ENCODE measurements around the gene KRTAP12-3. TPM values are rescaled to one million over a fixed set of nuclear protein-coding genes. Genes with fewer than 3 reads are reported as not detected.
"Not testable (repeated sequence)": the region's sequence is repeated elsewhere in the genome, so short reads cannot be mapped to it uniquely, and the experiment has no call there.

The KRTAP12-3 gene
- polyA plus RNA-seq, 3 donors: not detected

GRCh38 chr21:44658913-44659595 lies 1.3 kb downstream of the KRTAP12-3 start:
- TF ChIP-seq CTCF (IDR thresholded peaks at IDR 0.05): no peak
- Histone ChIP-seq H4K20me1 (ENCODE audit: insufficient read depth, low read length) (no peaks in the 10 kb centered on the region), H3K9me3 (replicated peaks in 1 of 2; ENCODE audit: control insufficient read depth in 1 of 2, insufficient read depth in 1 of 2, low read length in 2 of 2) (peaks cover 16 to 46% of the 10 kb centered on the region in 2 donors), H3K27ac (ENCODE audit: low read depth in 1 of 2, low read length in 2 of 2) (no peak overlapping the region), H3K27me3 (ENCODE audit: control insufficient read depth in 2 of 2, insufficient read depth in 2 of 2, low read length in 2 of 2) (no peaks in the 10 kb centered on the region), H3K79me2 (ENCODE audit: insufficient read depth, low read length) (no peaks in the 10 kb centered on the region), H3K9ac (ENCODE audit: insufficient read depth, low read length, poor library complexity, severe bottlenecking) (no peak overlapping the region), H3K4me2 (replicated peaks; ENCODE audit: extremely low read depth, low read length, poor library complexity, severe bottlenecking) (no peak overlapping the region), H3K4me1 (ENCODE audit: control insufficient read depth in 1 of 2, insufficient read depth in 2 of 2, low read length in 2 of 2) (no peaks in the 10 kb centered on the region), H2AFZ (ENCODE audit: insufficient read depth, low read depth, low read length, poor library complexity, severe bottlenecking) (no peak overlapping the region), H3K4me3 (replicated peaks in 1 of 3; ENCODE audit: low read depth in 2 of 3, low read length in 3 of 3) (no peak overlapping the region), H3K36me3 (replicated peaks in 1 of 2; ENCODE audit: control insufficient read depth in 1 of 2, insufficient read depth in 2 of 2, low read length in 2 of 2) (no peaks in the 10 kb centered on the region)
- Mint-ChIP-seq H3K36me3 (no peaks in the 10 kb centered on the region), H3K27ac (peak overlapping the region in 2 of 7 donors; percentile 14 to 36), H3K4me3 (no peak overlapping the region), H3K27me3 (ENCODE audit: low read depth in 3 of 3) (peaks cover 8 to 11% (median 10%) of the 10 kb centered on the region in 3 donors), H3K9me3 (peaks cover 25 to 55% (median 41%) of the 10 kb centered on the region in 7 donors), H3K4me1 (no peaks in the 10 kb centered on the region)
- no peak for DNase-seq
- intact Hi-C loops (cut with micrococcal nuclease): no loop called here
- 35% methylated on average over 3 of the region's 11 CpGs for WGBS (ENCODE audit: insufficient coverage)

GRCh38 chr21:44661567-44661966 lies 3.8 kb downstream of the KRTAP12-3 start:
- H3K79me2 ChIP-seq (ENCODE audit: insufficient read depth, low read length); H3K4me1 Mint-ChIP-seq; H3K36me3 ChIP-seq (replicated peaks in 1 of 2; ENCODE audit: control insufficient read depth in 1 of 2, insufficient read depth in 2 of 2, low read length in 2 of 2); H3K27ac ChIP-seq (ENCODE audit: low read depth in 1 of 2, low read length in 2 of 2); H3K9ac ChIP-seq (ENCODE audit: insufficient read depth, low read length, poor library complexity, severe bottlenecking); H2AFZ ChIP-seq (ENCODE audit: insufficient read depth, low read depth, low read length, poor library complexity, severe bottlenecking); H3K4me3 ChIP-seq (replicated peaks in 1 of 3; ENCODE audit: low read depth in 2 of 3, low read length in 3 of 3); H3K36me3 Mint-ChIP-seq; H3K4me2 ChIP-seq (replicated peaks; ENCODE audit: extremely low read depth, low read length, poor library complexity, severe bottlenecking); H3K4me1 ChIP-seq (ENCODE audit: control insufficient read depth in 1 of 2, insufficient read depth in 2 of 2, low read length in 2 of 2); intact Hi-C loops (cut with micrococcal nuclease); H3K27ac Mint-ChIP-seq; H4K20me1 ChIP-seq (ENCODE audit: insufficient read depth, low read length); H3K4me3 Mint-ChIP-seq; DNase-seq; H3K27me3 ChIP-seq (ENCODE audit: control insufficient read depth in 2 of 2, insufficient read depth in 2 of 2, low read length in 2 of 2): not testable (repeated sequence)
- 33% methylated on average over 1 of the region's 7 CpGs for WGBS (ENCODE audit: insufficient coverage)
- H3K9me3 ChIP-seq (replicated peaks in 1 of 2; ENCODE audit: control insufficient read depth in 1 of 2, insufficient read depth in 1 of 2, low read length in 2 of 2): peaks cover 16 to 31% of the 10 kb centered on the region in 2 donors
- H3K9me3 Mint-ChIP-seq: peaks cover 16 to 45% (median 34%) of the 10 kb centered on the region in 7 donors
- H3K27me3 Mint-ChIP-seq (ENCODE audit: low read depth in 3 of 3): peaks cover 9 to 14% (median 10%) of the 10 kb centered on the region in 3 donors
